Body of pancreas (tissue), 4 donors: ENCODE measurements around the gene OR8B4.

Source experiments
- POLR2A ChIP-seq, 3 donors: fragments of 450-650 bp; IDR thresholded peaks; one replicate each; pipeline ENCODE4 v1.6.1; 2016; ENCODE audit warnings: antibody characterized with exemption in 3 of 3, mild to moderate bottlenecking in 2 of 3
- TF ChIP-seq, protein P1 (sequence below), 7 experiments: fragments of 450-650 bp in 4 of 7; fragments of 200-600 bp in 3 of 7; sonication (generic) in 3 of 7; IDR thresholded peaks; one replicate each; pipeline ENCODE4 v1.5.1; 2016 to 2019; ENCODE audit warnings: antibody characterized with exemption in 7 of 7

DNA sequence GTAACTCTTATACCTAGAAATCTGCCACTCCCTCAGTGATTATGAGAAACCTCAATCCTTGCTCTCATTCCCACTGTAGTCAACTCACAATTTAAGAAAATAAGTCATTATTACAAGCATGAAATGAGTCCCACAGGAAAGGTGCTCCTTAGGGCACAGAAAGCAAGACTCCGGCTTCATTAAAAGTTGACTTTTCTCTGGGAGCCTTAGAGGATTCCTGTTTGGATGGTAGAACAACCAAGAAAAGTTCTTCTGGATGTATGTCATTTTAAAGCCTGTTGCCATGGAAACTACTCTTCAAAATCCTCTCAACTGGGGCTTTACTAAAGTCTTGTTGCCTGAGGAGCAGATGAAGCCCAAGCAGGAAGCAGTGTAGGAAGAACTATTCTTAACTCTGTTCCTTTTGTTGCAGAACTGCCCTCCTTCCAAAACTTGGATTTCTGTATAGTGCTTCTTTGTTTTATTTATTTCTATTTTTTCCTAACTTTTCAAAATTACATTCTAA is 21.0 kb upstream of the OR8B4 start, which contains the start of gene OR8B8:
- TF ChIP-seq, protein P1, sequence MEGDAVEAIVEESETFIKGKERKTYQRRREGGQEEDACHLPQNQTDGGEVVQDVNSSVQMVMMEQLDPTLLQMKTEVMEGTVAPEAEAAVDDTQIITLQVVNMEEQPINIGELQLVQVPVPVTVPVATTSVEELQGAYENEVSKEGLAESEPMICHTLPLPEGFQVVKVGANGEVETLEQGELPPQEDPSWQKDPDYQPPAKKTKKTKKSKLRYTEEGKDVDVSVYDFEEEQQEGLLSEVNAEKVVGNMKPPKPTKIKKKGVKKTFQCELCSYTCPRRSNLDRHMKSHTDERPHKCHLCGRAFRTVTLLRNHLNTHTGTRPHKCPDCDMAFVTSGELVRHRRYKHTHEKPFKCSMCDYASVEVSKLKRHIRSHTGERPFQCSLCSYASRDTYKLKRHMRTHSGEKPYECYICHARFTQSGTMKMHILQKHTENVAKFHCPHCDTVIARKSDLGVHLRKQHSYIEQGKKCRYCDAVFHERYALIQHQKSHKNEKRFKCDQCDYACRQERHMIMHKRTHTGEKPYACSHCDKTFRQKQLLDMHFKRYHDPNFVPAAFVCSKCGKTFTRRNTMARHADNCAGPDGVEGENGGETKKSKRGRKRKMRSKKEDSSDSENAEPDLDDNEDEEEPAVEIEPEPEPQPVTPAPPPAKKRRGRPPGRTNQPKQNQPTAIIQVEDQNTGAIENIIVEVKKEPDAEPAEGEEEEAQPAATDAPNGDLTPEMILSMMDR (IDR thresholded peaks at IDR 0.05): no peak
- no peak for TF ChIP-seq POLR2A (IDR thresholded peaks at IDR 0.05)
